Peyer's patch (tissue), 4 donors: ENCODE results near the gene LRPPRC. TPM values are rescaled to one million over a fixed set of nuclear protein-coding genes. Genes with fewer than 3 reads are reported as not detected.

Experiments
- DNase-seq, 3 donors: peaks; one replicate each; pipeline ENCODE4 v3.0.0-alpha.2; 2017 to 2019
- H3K27ac ChIP-seq, 4 donors: fragments of 200-600 bp; sonication (generic); one replicate each; pipeline ENCODE4 v1.5.1; 2016 to 2019
- H3K27me3 ChIP-seq, 2 donors: fragments of 200-600 bp; sonication (generic); one replicate each; pipeline ENCODE4 v1.5.1; 2019
- H3K36me3 ChIP-seq, 3 donors: fragments of 200-600 bp; sonication (generic); one replicate each; pipeline ENCODE4 v1.5.1; 2016 to 2019
- H3K4me1 ChIP-seq, 4 donors: fragments of 200-600 bp; sonication (generic); one replicate each; pipeline ENCODE4 v1.5.1; 2016 to 2019
- H3K4me3 ChIP-seq, 4 donors: fragments of 200-600 bp; sonication (generic); 1 replicate in 3 of 4; 2 replicates in 1 of 4; pipeline ENCODE4 v1.5.1; 2016 to 2019; ENCODE audit warnings: mild to moderate bottlenecking in 1 of 4
- H3K9me3 ChIP-seq, 4 donors: fragments of 200-600 bp; sonication (generic); one replicate each; pipeline ENCODE4 v1.5.1; 2016 to 2019; ENCODE audit warnings: mild to moderate bottlenecking in 1 of 4
- CTCF ChIP-seq, 6 experiments: fragments of 450-650 bp in 4 of 6; fragments of 200-600 bp in 2 of 6; sonication (generic) in 1 of 6; IDR thresholded peaks; one replicate each; pipeline ENCODE4 v1.5.1; 2017 to 2019; ENCODE audit warnings: antibody characterized with exemption in 6 of 6, mild to moderate bottlenecking in 3 of 6, moderate library complexity in 1 of 6
- POLR2A ChIP-seq, 2 donors: fragments of 450-650 bp; IDR thresholded peaks; one replicate each; pipeline ENCODE4 v1.5.1; 2017; ENCODE audit warnings: antibody characterized with exemption in 2 of 2, mild to moderate bottlenecking in 2 of 2, moderate library complexity in 2 of 2
- total RNA-seq, 4 donors: library from RNA; depleted of rRNA; stranded (reverse); fragments of >200 nt; gene quantifications; one replicate each; pipeline ENCODE4 v1.1.0, GENCODE V29; 2016

The LRPPRC gene
- total RNA-seq, 4 donors from 2014 or later, result 45.7 to 70.1 (median 53.3) TPM

GRCh38 chr2:43946685-43947084 is 49.1 kb downstream of the LRPPRC start:
- no peak for DNase-seq
- no peak overlapping the region for H3K4me3 ChIP-seq
- H3K27me3 ChIP-seq, result no peaks in the 10 kb centered on the region
- no peak overlapping the region for H3K27ac ChIP-seq
- H3K9me3 ChIP-seq, result no peaks in the 10 kb centered on the region
- no peaks in the 10 kb centered on the region for H3K4me1 ChIP-seq
- no peak for TF ChIP-seq CTCF (IDR thresholded peaks at IDR 0.05)
- no peak for TF ChIP-seq POLR2A (IDR thresholded peaks at IDR 0.05)
- H3K36me3 ChIP-seq, result peaks cover 0 to 56% (median 0%) of the 10 kb centered on the region in 3 donors

GRCh38 chr2:43945439-43945838 is 50.4 kb downstream of the LRPPRC start:
- H3K36me3 ChIP-seq, result peaks cover 0 to 49% (median 0%) of the 10 kb centered on the region in 3 donors
- no peak for DNase-seq
- no peaks in the 10 kb centered on the region for H3K27me3 ChIP-seq
- no peaks in the 10 kb centered on the region for H3K4me1 ChIP-seq
- no peak overlapping the region for H3K27ac ChIP-seq
- H3K9me3 ChIP-seq, result no peaks in the 10 kb centered on the region
- TF ChIP-seq CTCF (IDR thresholded peaks at IDR 0.05), result no peak
- no peak for TF ChIP-seq POLR2A (IDR thresholded peaks at IDR 0.05)
- H3K4me3 ChIP-seq, result no peak overlapping the region

GRCh38 chr2:43944915-43945314 is 50.9 kb downstream of the LRPPRC start:
- Histone ChIP-seq H3K9me3 (no peaks in the 10 kb centered on the region), H3K4me1 (no peaks in the 10 kb centered on the region), H3K4me3 (no peak overlapping the region), H3K36me3 (peaks cover 0 to 54% (median 0%) of the 10 kb centered on the region in 3 donors), H3K27me3 (no peaks in the 10 kb centered on the region), H3K27ac (no peak overlapping the region)
- TF ChIP-seq CTCF (IDR thresholded peaks at IDR 0.05), result no peak
- TF ChIP-seq POLR2A (IDR thresholded peaks at IDR 0.05), result no peak
- no peak for DNase-seq

- no peak overlapping the region for H3K4me3 ChIP-seq
- no peaks in the 10 kb centered on the region for H3K9me3 ChIP-seq
- no peak for TF ChIP-seq POLR2A (IDR thresholded peaks at IDR 0.05)
- no peak for TF ChIP-seq CTCF (IDR thresholded peaks at IDR 0.05)
- H3K27me3 ChIP-seq, result no peaks in the 10 kb centered on the region
- no peaks in the 10 kb centered on the region for H3K4me1 ChIP-seq
- no peak overlapping the region for H3K27ac ChIP-seq
- DNase-seq, result no peak
- H3K36me3 ChIP-seq, result peaks cover 0 to 56% (median 0%) of the 10 kb centered on the region in 3 donors
Observed at GRCh38 chr2:43943809-43944452, 51.9 kb downstream of the LRPPRC start.

GRCh38 chr2:43943323-43943722 is 52.5 kb downstream of the LRPPRC start:
- Histone ChIP-seq H3K4me3 (no peak overlapping the region), H3K27me3 (no peaks in the 10 kb centered on the region), H3K27ac (no peak overlapping the region), H3K9me3 (no peaks in the 10 kb centered on the region), H3K4me1 (no peaks in the 10 kb centered on the region), H3K36me3 (peaks cover 0 to 51% (median 0%) of the 10 kb centered on the region in 3 donors)
- TF ChIP-seq POLR2A (IDR thresholded peaks at IDR 0.05), result no peak
- TF ChIP-seq CTCF (IDR thresholded peaks at IDR 0.05), result no peak
- no peak for DNase-seq
